NCI-H510A (cell line): ENCODE results near the gene RPA1.

Source experiments
- DNase-seq: peaks from one replicate; lab custom pipeline; 2025; lab: John Stamatoyannopoulos, UW

The RPA1 gene

GRCh38 chr17:1909985-1910384 lies 80.2 kb downstream of the RPA1 start:
- DNase-seq, result no peak

- DNase-seq, result no peak
Observed at GRCh38 chr17:1912146-1912545, 82.3 kb downstream of the RPA1 start.

- no peak for DNase-seq
Observed at GRCh38 chr17:1913702-1914101, 83.9 kb downstream of the RPA1 start.

GRCh38 chr17:1914661-1915083 lies 84.9 kb downstream of the RPA1 start:
- DNase-seq, result no peak

GRCh38 chr17:1915889-1916288 lies 86.1 kb downstream of the RPA1 start:
- DNase-seq, result no peak

- no peak for DNase-seq
Observed at GRCh38 chr17:1916316-1916715, 86.5 kb downstream of the RPA1 start.

GRCh38 chr17:1916963-1917715 lies 87.3 kb downstream of the RPA1 start:
- DNase-seq, result no peak

GRCh38 chr17:1918346-1919162 lies 88.7 kb downstream of the RPA1 start:
- DNase-seq, result no peak

GRCh38 chr17:1919201-1919600 lies 89.4 kb downstream of the RPA1 start:
- DNase-seq, result no peak

- DNase-seq, result no peak
Observed at GRCh38 chr17:1920948-1921351, 91.1 kb downstream of the RPA1 start.

GRCh38 chr17:1928976-1929375 lies 99.2 kb downstream of the RPA1 start:
- no peak for DNase-seq

GRCh38 chr17:1930337-1930645 lies 100.5 kb downstream of the RPA1 start:
- DNase-seq, result no peak

- no peak for DNase-seq
Observed at GRCh38 chr17:1931844-1932579, 102.2 kb downstream of the RPA1 start.

GRCh38 chr17:1933875-1934715 lies 104.3 kb downstream of the RPA1 start:
- no peak for DNase-seq

- no peak for DNase-seq
Observed at GRCh38 chr17:1934901-1935300, 105.1 kb downstream of the RPA1 start.

- no peak for DNase-seq
Observed at GRCh38 chr17:1936766-1937165, 107.0 kb downstream of the RPA1 start.

- no peak for DNase-seq
Observed at GRCh38 chr17:1937461-1937860, 107.7 kb downstream of the RPA1 start.

- DNase-seq, result no peak
Observed at GRCh38 chr17:1939981-1940809, 110.4 kb downstream of the RPA1 start.

GRCh38 chr17:1940810-1941185 lies 111.0 kb downstream of the RPA1 start:
- no peak for DNase-seq

GRCh38 chr17:1941272-1942065 lies 111.7 kb downstream of the RPA1 start:
- DNase-seq, result no peak
